CD4-positive, alpha-beta T cell treated with Interleukin-17A for 1 hour (primary cell): Measurements from ENCODE around the gene FBXL22.

Experiments used
- DNase-seq: peaks from one replicate; pipeline ENCODE4 v3.0.0-alpha.2; 2020

The FBXL22 gene

GRCh38 chr15:63597038-63597790 lies at the start of gene FBXL22:
Gene FBXL22, plus strand, starts transcription at chr15:63597387. Its CDS starts 6 bp downstream, at chr15:63597393.
- DNase-seq = no peak

DNA sequence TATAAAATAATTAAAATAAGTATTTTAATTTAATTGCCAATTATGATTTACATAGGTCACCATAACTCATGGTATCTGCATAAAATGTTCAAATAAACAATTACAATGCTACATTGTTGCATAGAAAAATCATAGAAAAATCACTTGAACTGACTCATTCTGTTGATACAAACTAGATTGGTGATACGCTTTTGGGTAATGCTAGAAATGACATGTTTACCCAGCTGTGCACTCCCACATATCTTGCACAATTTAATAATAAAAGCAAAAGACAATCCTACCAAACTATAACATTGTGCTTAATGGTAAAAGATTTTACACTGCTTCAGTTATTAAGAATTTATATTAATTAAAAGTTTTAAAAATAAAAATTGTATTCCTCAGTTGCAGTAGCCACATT lies 45.8 kb upstream of the FBXL22 start:
- DNase-seq = no peak

GRCh38 chr15:63553388-63553791 lies 43.8 kb upstream of the FBXL22 start:
- peak; percentile 23 for DNase-seq

DNA sequence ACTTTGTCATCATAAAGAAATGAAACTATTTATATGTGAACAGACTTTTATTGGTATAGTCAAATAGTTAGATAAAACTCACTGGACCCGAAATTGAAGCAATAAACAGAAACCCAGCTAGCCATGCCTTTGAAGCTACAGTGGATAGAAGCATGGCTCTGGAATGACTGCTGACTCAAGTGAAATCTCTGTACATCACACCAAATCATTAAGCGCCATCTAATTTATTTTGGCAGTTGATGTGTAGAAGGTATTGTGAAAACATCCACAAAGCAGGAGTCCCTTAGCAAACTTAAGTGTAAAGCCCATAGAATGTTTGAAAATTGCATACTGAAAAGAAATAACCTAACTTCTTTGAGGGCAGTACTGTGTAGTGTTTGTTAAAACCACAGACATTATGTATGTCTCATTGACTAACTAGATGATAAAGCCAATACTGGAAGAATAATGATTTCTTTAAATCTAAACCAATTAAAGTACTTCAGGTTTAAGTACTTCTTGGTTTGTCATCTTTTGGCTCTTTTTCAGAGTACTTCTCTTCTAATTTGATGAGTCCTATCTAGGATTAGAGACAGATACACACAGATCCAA lies 42.8 kb upstream of the FBXL22 start:
- DNase-seq = no peak

- no peak for DNase-seq
These were observed 41.7 kb upstream of the FBXL22 start for GRCh38 chr15:63555507-63555906.

- no peak for DNase-seq
These were observed 40.9 kb upstream of the FBXL22 start for GRCh38 chr15:63556246-63556645.

GRCh38 chr15:63556736-63557135 lies 40.5 kb upstream of the FBXL22 start:
- no peak for DNase-seq

GRCh38 chr15:63559753-63560152 lies 37.4 kb upstream of the FBXL22 start:
- no peak for DNase-seq

DNA sequence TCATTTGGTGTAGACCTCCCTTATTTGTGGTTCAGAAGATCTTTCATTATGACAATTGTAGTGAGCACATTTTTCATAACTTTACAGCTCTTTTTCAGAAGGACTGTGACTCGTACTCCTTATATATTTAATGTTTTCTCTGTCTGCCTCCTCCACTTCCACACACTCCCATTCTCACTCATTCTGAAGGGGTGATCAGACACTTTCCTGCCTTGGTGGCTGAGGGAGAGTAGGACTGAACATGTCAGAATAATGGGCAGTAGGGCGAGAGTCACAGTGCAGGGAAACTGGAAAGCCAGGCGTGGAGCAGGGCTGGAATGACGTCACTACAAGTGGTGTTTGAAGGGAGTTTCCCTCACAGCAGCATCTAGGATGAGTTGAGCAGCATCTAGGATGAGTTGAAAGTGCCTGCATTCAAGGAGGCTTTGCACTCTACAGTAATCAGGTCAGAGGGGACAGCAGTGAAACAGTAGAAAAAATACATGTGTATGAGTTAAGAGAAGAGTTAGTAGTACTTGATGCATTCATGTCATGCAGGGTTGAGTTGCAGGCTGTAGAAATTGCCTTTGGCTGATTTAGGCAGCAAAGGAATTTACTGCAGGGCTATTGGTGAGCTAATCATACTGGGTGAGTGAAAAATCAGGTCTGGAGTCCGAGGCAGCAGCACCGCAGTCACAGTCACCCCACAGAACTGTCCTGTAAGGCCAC lies 36.3 kb upstream of the FBXL22 start:
- peak; percentile 19 for DNase-seq

DNA sequence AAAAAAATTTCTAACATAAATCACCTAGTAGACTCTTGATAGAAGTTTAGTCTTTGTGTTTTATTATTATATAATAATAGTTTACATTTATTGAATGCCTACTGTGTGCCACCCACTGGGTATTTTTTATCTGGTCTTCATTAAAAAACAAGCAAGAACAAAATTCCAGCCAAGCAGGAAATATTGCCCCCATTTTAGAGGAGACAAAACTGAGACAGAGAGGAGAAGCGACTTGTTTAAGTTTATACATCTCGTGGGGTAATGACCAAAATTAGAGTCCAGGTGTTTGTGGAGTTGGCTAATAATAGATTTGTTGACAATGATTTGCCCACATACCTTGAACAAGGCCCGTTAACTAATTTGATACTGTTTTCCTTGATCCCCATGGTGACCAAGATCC lies 33.1 kb upstream of the FBXL22 start:
- no peak for DNase-seq

DNA sequence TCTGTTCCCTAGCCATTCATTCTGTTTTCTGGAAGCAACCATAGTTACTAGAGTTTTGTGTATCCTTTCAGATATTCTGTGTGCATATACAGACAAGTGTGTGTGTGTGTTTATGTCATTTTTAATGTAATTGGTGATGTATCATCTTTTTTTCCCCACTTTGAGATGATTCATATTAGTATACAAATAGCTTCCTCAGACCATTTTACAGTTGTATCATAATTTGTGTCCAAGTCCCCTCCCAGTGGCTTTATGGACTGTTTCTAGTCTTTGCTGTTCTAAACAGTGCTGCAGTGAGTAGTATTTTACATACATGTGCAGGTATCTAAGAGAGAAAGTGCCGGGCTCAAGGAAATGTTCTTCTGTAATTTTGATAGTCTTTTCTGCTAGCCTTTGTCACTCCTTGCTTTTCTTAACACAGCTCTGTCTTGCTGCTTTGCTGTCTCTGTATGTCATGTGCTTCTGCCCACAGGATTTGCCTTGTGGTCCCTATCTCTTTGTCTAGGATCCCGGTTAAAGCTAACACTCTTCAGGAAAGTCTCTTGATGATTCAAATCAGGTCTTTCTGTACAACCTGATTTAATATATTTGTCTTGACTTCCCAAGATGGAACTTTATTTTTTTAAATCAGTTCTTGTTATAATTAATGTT lies 31.5 kb upstream of the FBXL22 start:
- DNase-seq = no peak

GRCh38 chr15:63572749-63573464 lies 24.3 kb upstream of the FBXL22 start:
- DNase-seq = no peak

GRCh38 chr15:63573533-63573932 lies 23.7 kb upstream of the FBXL22 start:
- no peak for DNase-seq

GRCh38 chr15:63575312-63575711 lies 21.9 kb upstream of the FBXL22 start:
- no peak for DNase-seq

- no peak for DNase-seq
These were observed 20.7 kb upstream of the FBXL22 start for GRCh38 chr15:63576441-63576840.

- DNase-seq = no peak
These were observed 15.0 kb upstream of the FBXL22 start for GRCh38 chr15:63582179-63582578.

GRCh38 chr15:63582718-63583426 lies 14.3 kb upstream of the FBXL22 start:
- DNase-seq = no peak

- no peak for DNase-seq
These were observed 10.4 kb upstream of the FBXL22 start for GRCh38 chr15:63586790-63587189.

DNA sequence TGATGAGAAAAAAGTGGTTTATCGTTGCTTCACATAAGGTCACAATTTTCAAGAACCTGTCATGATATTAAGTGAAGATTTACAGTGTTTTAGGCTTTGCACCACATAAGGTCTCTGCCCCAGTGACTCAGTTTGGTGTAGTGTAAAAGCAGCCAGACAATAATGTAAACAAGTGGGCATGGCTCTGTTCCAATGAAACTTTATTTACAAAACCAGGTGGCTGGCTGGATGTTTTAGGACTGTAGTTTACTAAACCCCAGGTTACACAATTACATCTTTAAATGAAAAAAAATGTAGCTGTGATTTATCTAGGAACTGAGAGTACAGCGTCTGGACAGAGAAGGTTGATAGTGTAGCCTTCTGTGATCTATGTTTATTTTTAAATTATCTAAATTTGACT lies 9.7 kb upstream of the FBXL22 start:
- DNase-seq = no peak

- no peak for DNase-seq
These were observed 8.4 kb upstream of the FBXL22 start for GRCh38 chr15:63588826-63589225.

DNA sequence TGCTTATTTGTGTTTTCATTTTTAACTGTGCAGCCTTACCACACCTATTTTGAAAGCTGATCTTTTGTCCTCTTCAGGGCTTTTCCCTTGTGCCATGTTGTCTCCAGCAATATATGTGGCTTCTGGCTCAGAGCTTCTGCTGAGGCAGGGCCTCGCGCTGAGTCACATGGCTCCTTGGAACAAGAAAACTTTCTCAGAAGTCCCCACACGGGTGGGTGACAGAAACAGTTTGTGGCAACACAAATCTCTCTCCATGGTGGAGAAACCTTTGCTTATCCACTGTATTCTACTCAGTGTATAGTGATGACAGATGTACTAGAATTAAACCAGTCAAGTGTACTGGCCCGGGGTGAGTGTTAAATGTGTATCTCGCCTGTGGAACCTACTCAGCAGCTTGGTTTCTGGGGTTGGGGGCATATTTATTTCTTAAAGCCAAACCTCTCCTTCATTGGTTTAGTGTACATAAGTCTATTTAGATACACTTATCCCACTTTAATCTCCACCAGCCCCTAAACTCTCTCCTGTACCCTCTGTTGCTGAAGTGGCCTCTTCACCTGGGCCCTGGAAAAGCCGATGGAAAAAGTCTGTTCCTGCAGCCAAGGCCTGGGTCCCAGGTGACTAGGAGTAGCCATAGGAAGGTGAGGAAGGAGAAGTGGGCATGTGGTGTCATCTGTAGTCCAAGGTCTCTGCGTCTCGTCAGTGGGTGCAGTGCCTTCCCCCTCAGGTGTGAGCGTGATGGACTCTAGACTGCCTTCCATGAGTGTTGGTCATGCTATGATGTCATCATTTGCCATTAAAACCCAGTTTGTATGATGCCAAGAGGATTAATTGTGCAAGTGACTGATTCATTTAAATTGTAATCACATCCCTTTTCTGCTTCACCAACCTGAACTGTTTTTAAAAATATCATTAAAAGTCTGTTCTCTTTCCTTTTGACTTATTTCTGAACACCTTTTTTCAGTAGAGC lies 3.2 kb upstream of the FBXL22 start:
- DNase-seq = no peak
